Effector CD8-positive, alpha-beta T cell (primary cell): ENCODE measurements around the gene PPRC1.
A peak's percentile ranks its signal among the peaks of the same experiment; 100 is the strongest.

Source experiments
- DNase-seq: peaks from one replicate; lab custom pipeline; 2025; lab: John Stamatoyannopoulos, UW
- total RNA-seq, 4 experiments: gene quantifications; one replicate each; lab custom pipeline; 2026; lab: John Stamatoyannopoulos, UW

PPRC1 gene
- 55.9 to 95.1 (median 76.2) reads per million in 4 experiments for total RNA-seq

GRCh38 chr10:102132563-102133372 lies at the start of gene PPRC1:
Gene PPRC1, plus strand, starts transcription at chr10:102133040. Its CDS starts 29 bp downstream, at chr10:102133069.
- DNase-seq = peak; percentile 94

GRCh38 chr10:102083541-102083940 lies 49.3 kb upstream of the PPRC1 start:
- DNase-seq = no peak

GRCh38 chr10:102085336-102085735 lies 47.5 kb upstream of the PPRC1 start:
- DNase-seq = no peak

- DNase-seq = no peak
These were observed 46.6 kb upstream of the PPRC1 start for GRCh38 chr10:102086196-102086595.

- DNase-seq = no peak
These were observed 42.1 kb upstream of the PPRC1 start for GRCh38 chr10:102090772-102091171.

GRCh38 chr10:102096449-102096848 lies 36.4 kb upstream of the PPRC1 start:
- DNase-seq = no peak

GRCh38 chr10:102101152-102101551 lies 31.7 kb upstream of the PPRC1 start:
- DNase-seq = no peak

- DNase-seq = no peak
These were observed 30.4 kb upstream of the PPRC1 start for GRCh38 chr10:102102421-102102820.

GRCh38 chr10:102106998-102107397 lies 25.8 kb upstream of the PPRC1 start:
- no peak for DNase-seq

GRCh38 chr10:102109166-102110116 lies 23.4 kb upstream of the PPRC1 start:
- DNase-seq = no peak

- no peak for DNase-seq
These were observed 21.6 kb upstream of the PPRC1 start for GRCh38 chr10:102111276-102111675.

- DNase-seq = no peak
These were observed 20.5 kb upstream of the PPRC1 start for GRCh38 chr10:102112210-102112817.

- no peak for DNase-seq
These were observed 19.4 kb upstream of the PPRC1 start for GRCh38 chr10:102113261-102113955.

- DNase-seq = no peak
These were observed 18.6 kb upstream of the PPRC1 start for GRCh38 chr10:102113956-102114857.

GRCh38 chr10:102114861-102115618 lies 17.8 kb upstream of the PPRC1 start:
- DNase-seq = peak; percentile 80

GRCh38 chr10:102115775-102116174 lies 17.1 kb upstream of the PPRC1 start:
- DNase-seq = no peak

GRCh38 chr10:102116656-102117055 lies 16.2 kb upstream of the PPRC1 start:
- DNase-seq = no peak

GRCh38 chr10:102117391-102118159 lies 15.3 kb upstream of the PPRC1 start:
- peak; percentile 20 for DNase-seq

- DNase-seq = no peak
These were observed 14.0 kb upstream of the PPRC1 start for GRCh38 chr10:102118867-102119266.
